H1 (cell line): ENCODE measurements around the gene GRID1. TPM values are rescaled to one million over a fixed set of nuclear protein-coding genes. Genes with fewer than 3 reads are reported as not detected.
A peak's percentile ranks its signal among the peaks of the same experiment; 100 is the strongest.

Experiments
- CTCF ChIA-PET: fragments of 300-600 bp; sonication (Branson Sonifier 250); formaldehyde crosslinking; loops from one replicate; lab custom pipeline; 2021; ENCODE audit not compliant: partially characterized antibody; lab: Charles Lee
- POLR2A ChIA-PET: fragments of 300-600 bp; sonication (Branson Sonifier 250); formaldehyde crosslinking; loops from one replicate; lab custom pipeline; 2021; ENCODE audit warnings: inconsistent platforms; ENCODE audit not compliant: partially characterized antibody; lab: Charles Lee
- DNase-seq, 2 experiments: peaks; one replicate each; pipeline versions ENCODE4 v3.0.0 to v3.0.0-alpha.2; 2010 to 2022; ENCODE audit warnings: low spot score in 2 of 2, low read depth in 1 of 2, mixed read lengths in 1 of 2
- FAIRE-seq: peaks from 2 replicates; lab custom pipeline; 2011; peaks lifted over from hg19 to GRCh38; lab: Jason Lieb, UNC
- H2AFZ ChIP-seq: 2 replicates; pipeline ENCODE4 v1.8.1; 2012; ENCODE audit warnings: low read length, inconsistent platforms
- H2AK5ac ChIP-seq: 2 replicates; pipeline ENCODE4 v1.6.1; 2013; ENCODE audit warnings: low read depth, low read length
- H2BK120ac ChIP-seq: replicated peaks from 2 replicates; pipeline ENCODE3; 2013; ENCODE audit warnings: low read depth, low read length, inconsistent platforms
- H2BK12ac ChIP-seq: 2 replicates; pipeline ENCODE4 v1.6.1; 2013; ENCODE audit warnings: low read depth, low read length
- H2BK15ac ChIP-seq: 2 replicates; pipeline ENCODE4 v1.6.1; 2013; ENCODE audit warnings: low read length
- H2BK20ac ChIP-seq: 2 replicates; pipeline ENCODE4 v1.6.1; 2013; ENCODE audit warnings: low read length
- H2BK5ac ChIP-seq: 2 replicates; pipeline ENCODE4 v1.6.1; 2013; ENCODE audit warnings: low read depth, low read length
- H3K14ac ChIP-seq: 2 replicates; pipeline ENCODE4 v1.6.1; 2013; ENCODE audit warnings: inconsistent platforms; ENCODE audit not compliant: insufficient read length
- H3K18ac ChIP-seq: 2 replicates; pipeline ENCODE4 v1.6.1; 2013; ENCODE audit warnings: low read length; ENCODE audit errors: extremely low read depth
- H3K23ac ChIP-seq: 2 replicates; pipeline ENCODE4 v1.6.1; 2013; ENCODE audit warnings: inconsistent platforms; ENCODE audit not compliant: insufficient read length
- H3K23me2 ChIP-seq: 2 replicates; pipeline ENCODE4 v1.6.1; 2013; ENCODE audit warnings: low read depth, low read length
- H3K27ac ChIP-seq: 2 replicates; pipeline ENCODE4 v1.6.1; 2011; ENCODE audit warnings: low read depth, low read length, inconsistent platforms
- H3K27me3 ChIP-seq, 4 experiments: replicated peaks in 1 of 4; 1 replicate in 1 of 4; 2 replicates in 3 of 4; pipeline versions ENCODE4 v1.6.1 to v1.8.1; 2011 to 2013; ENCODE audit warnings: low read length in 3 of 4, mild to moderate bottlenecking in 3 of 4, inconsistent platforms in 2 of 4, mixed read lengths in 2 of 4, moderate library complexity in 1 of 4; ENCODE audit not compliant: control insufficient read depth in 3 of 4, insufficient read depth in 3 of 4; ENCODE audit errors: extremely low read depth in 1 of 4
- H3K36me3 ChIP-seq, 4 experiments: 2 replicates each; pipeline versions ENCODE4 v1.6.1 to v1.8.1; 2011 to 2013; ENCODE audit warnings: mild to moderate bottlenecking in 4 of 4, low read length in 3 of 4, moderate library complexity in 2 of 4, control low read depth in 1 of 4, inconsistent platforms in 1 of 4; ENCODE audit not compliant: insufficient read depth in 4 of 4, control insufficient read depth in 2 of 4
- H3K4ac ChIP-seq: replicated peaks from 2 replicates; pipeline ENCODE3; 2013; ENCODE audit warnings: low read length, low read depth, mixed read lengths, inconsistent platforms; ENCODE audit not compliant: insufficient read length
- H3K4me1 ChIP-seq, 4 experiments: replicated peaks in 1 of 4; 1 replicate in 1 of 4; 2 replicates in 3 of 4; pipeline versions ENCODE4 v1.6.1 to v1.8.1; 2011 to 2013; ENCODE audit warnings: low read length in 3 of 4, inconsistent platforms in 2 of 4, mixed read lengths in 1 of 4; ENCODE audit not compliant: insufficient read depth in 4 of 4, control insufficient read depth in 3 of 4
- H3K4me2 ChIP-seq, 2 experiments: 2 replicates each; pipeline versions ENCODE4 v1.6.1 to v1.8.1; 2011 to 2013; ENCODE audit warnings: low read depth in 2 of 2, low read length in 2 of 2, control low read depth in 1 of 2, inconsistent platforms in 1 of 2, mild to moderate bottlenecking in 1 of 2; ENCODE audit not compliant: insufficient read depth in 1 of 2
- H3K4me3 ChIP-seq, 4 experiments: fragments of 200-600, 300-600 bp in 1 of 4; sonication (generic), shearing (Covaris generic), sonication (Bioruptor Twin) in 1 of 4; 2 replicates each; pipeline versions ENCODE4 v1.5.1 to v1.8.1; 2011 to 2016; ENCODE audit warnings: low read length in 4 of 4, low read depth in 3 of 4, control low read depth in 2 of 4, inconsistent platforms in 2 of 4, mild to moderate bottlenecking in 2 of 4, mixed read lengths in 1 of 4, moderate library complexity in 1 of 4; ENCODE audit not compliant: insufficient read depth in 2 of 4; ENCODE audit errors: extremely low read depth in 1 of 4
- H3K56ac ChIP-seq: replicated peaks from 2 replicates; pipeline ENCODE3; 2013; ENCODE audit warnings: low read depth, mild to moderate bottlenecking, mixed read lengths, low read length, inconsistent platforms; ENCODE audit not compliant: insufficient read length
- H3K79me1 ChIP-seq: 2 replicates; pipeline ENCODE4 v1.6.1; 2013; ENCODE audit warnings: low read depth, low read length, control low read depth
- H3K79me2 ChIP-seq, 2 experiments: 2 replicates each; pipeline versions ENCODE4 v1.6.1 to v1.8.1; 2012 to 2013; ENCODE audit warnings: low read length in 2 of 2, mild to moderate bottlenecking in 2 of 2, inconsistent platforms in 1 of 2; ENCODE audit not compliant: insufficient read depth in 2 of 2, control insufficient read depth in 1 of 2
- H3K9ac ChIP-seq, 4 experiments: replicated peaks in 1 of 4; 1 replicate in 1 of 4; 2 replicates in 3 of 4; pipeline versions ENCODE4 v1.6.1 to v1.8.1; 2011 to 2013; ENCODE audit warnings: low read depth in 3 of 4, low read length in 3 of 4, control low read depth in 2 of 4, mild to moderate bottlenecking in 2 of 4, moderate library complexity in 2 of 4, inconsistent platforms in 1 of 4; ENCODE audit errors: extremely low read depth in 1 of 4
- H3K9me3 ChIP-seq, 2 experiments: 2 replicates each; pipeline versions ENCODE4 v1.6.1 to v1.8.1; 2012 to 2013; ENCODE audit warnings: mild to moderate bottlenecking in 2 of 2, moderate library complexity in 2 of 2, control low read depth in 1 of 2, inconsistent platforms in 1 of 2, low read depth in 1 of 2, low read length in 1 of 2, mixed read lengths in 1 of 2; ENCODE audit not compliant: insufficient read depth in 2 of 2
- H4K20me1 ChIP-seq, 2 experiments: replicated peaks in 1 of 2; 2 replicates each; pipeline versions ENCODE3 to v1.8.1; 2011 to 2013; ENCODE audit warnings: inconsistent platforms in 2 of 2, low read length in 2 of 2, mild to moderate bottlenecking in 1 of 2; ENCODE audit not compliant: insufficient read depth in 2 of 2, control insufficient read depth in 1 of 2
- H4K5ac ChIP-seq: 2 replicates; pipeline ENCODE4 v1.6.1; 2013; ENCODE audit warnings: low read length, low read depth, mixed read lengths, inconsistent platforms; ENCODE audit not compliant: insufficient read length
- H4K8ac ChIP-seq: 2 replicates; pipeline ENCODE4 v1.8.0; 2013; ENCODE audit warnings: mild to moderate bottlenecking, moderate library complexity, low read length, inconsistent platforms; ENCODE audit not compliant: insufficient read depth; ENCODE audit errors: extremely low read depth
- H4K91ac ChIP-seq: replicated peaks from 2 replicates; pipeline ENCODE3; 2013; ENCODE audit warnings: low read length, mixed read lengths, inconsistent platforms; ENCODE audit not compliant: insufficient read length
- BRCA1 ChIP-seq: IDR thresholded peaks from 2 replicates; pipeline ENCODE4 v1.6.1; 2012; ENCODE audit warnings: low read depth, low read length, improper control_type of control experiment
- RFX5 ChIP-seq: IDR thresholded peaks from 2 replicates; pipeline ENCODE4 v1.6.1; 2011; ENCODE audit warnings: low read depth, low read length, improper control_type of control experiment, borderline replicate concordance
- SP2 ChIP-seq: IDR thresholded peaks from 2 replicates; pipeline ENCODE4 v1.6.1; 2012; ENCODE audit warnings: mild to moderate bottlenecking, low read length, inconsistent platforms
- TBP ChIP-seq: IDR thresholded peaks from 2 replicates; pipeline ENCODE4 v1.6.1; 2011; ENCODE audit warnings: low read depth, low read length, improper control_type of control experiment
- WGBS, 2 experiments: shearing (Covaris generic) in 1 of 2; methylation state at CpG; one replicate each; pipeline versions ENCODE4 v1.1.6 to v1.1.7; 2013 to 2015; ENCODE audit warnings: low lambda C conversion rate in 2 of 2, mixed read lengths in 2 of 2, inconsistent platforms in 1 of 2, low coverage in 1 of 2, missing lambda C conversion rate in 1 of 2; ENCODE audit not compliant: insufficient replicate concordance in 2 of 2, insufficient coverage in 1 of 2, insufficient read length in 1 of 2; ENCODE audit errors: extremely low coverage in 1 of 2, missing lambda C conversion rate in 1 of 2; 5-methylcytosine and 5-hydroxymethylcytosine counted together
- polyA plus RNA-seq, 7 experiments: library from polyadenylated mRNA; depleted of rRNA in 3 of 7; stranded (reverse) in 5 of 7; unstranded in 2 of 7; fragments of >200 nt in 5 of 7; fragments of 200-250 nt in 2 of 7; gene quantifications; 1 replicate in 5 of 7; 2 replicates in 1 of 7; 4 replicates in 1 of 7; pipeline versions ENCODE4 v1.2.1 to v1.2.3, GENCODE V29; 2011 to 2013; ENCODE audit warnings: missing spikeins in 2 of 7, mixed read lengths in 2 of 7
- total RNA-seq: library from RNA; stranded (reverse); fragmentation: NEBNext Ultra II Directional; extraction: Animal tissue kit (Norgen Biotek cat#: 25700); gene quantifications from 2 replicates; pipeline ENCODE4 v1.2.1, GENCODE V29; 2021

The GRID1 gene
- total and polyA plus RNA-seq, 2 of the 8 experiments (the other 6 are each of a cell fraction or from before 2014, with no cell fraction given): 0.22 to 0.30 TPM

- no peak for DNase-seq
- Histone ChIP-seq H3K9me3 (peaks cover 0 to 6% of the 10 kb centered on the region in 2 experiments; a peak in 1 of 4 replicates), H3K36me3 (no peaks in the 10 kb centered on the region), H2BK5ac (no peak overlapping the region), H3K79me2 (no peaks in the 10 kb centered on the region), H3K27me3 (peaks cover 61 to 77% (median 75%) of the 10 kb centered on the region in 4 experiments), H3K23me2 (peaks cover 25% of the 10 kb centered on the region; the same call in 1 of the 2 replicates), H3K23ac (no peak overlapping the region), H2BK12ac (peak overlapping the region; percentile 85; the same call in 1 of the 2 replicates), H3K4me3 (peak overlapping the region; percentile 45 to 59 (median 54)), H2BK15ac (no peak overlapping the region; the same call in 1 of the 2 replicates), H3K18ac (peak overlapping the region; percentile 2; the same call in 1 of the 2 replicates), H2AK5ac (peak overlapping the region; percentile 66; the same call in 1 of the 2 replicates), H4K20me1 (peaks cover 17 to 19% of the 10 kb centered on the region in 2 experiments), H2AFZ (no peak overlapping the region), H3K14ac (no peak overlapping the region), H2BK120ac (no peak overlapping the region), H3K9ac (no peak overlapping the region; a peak in 1 of 7 replicates), H3K27ac (no peak overlapping the region), H4K91ac (peak overlapping the region; percentile 34), H3K4ac (no peak overlapping the region), H2BK20ac (no peak overlapping the region), H3K79me1 (no peaks in the 10 kb centered on the region), H3K56ac (no peak overlapping the region), H3K4me2 (peak overlapping the region; percentile 67 to 91), H4K5ac (no peak overlapping the region), H3K4me1 (peaks cover 0 to 34% (median 23%) of the 10 kb centered on the region in 4 experiments; a peak in 6 of 7 replicates), H4K8ac (no peak overlapping the region; the same call in 1 of the 2 replicates)
- 27% methylated on average over 29 of the region's 29 CpGs; no CpG with 5 or more reads in 1 of the 2 experiments for WGBS, 2 experiments
- no peak for FAIRE-seq
- ChIA-PET CTCF (interaction anchor here (0.7 to 25.6 kb wide), 19 partner anchors 3 to 268 kb away, joined by 3 to 498 read pairs (median 3); partner anchors contain the start of gene GRID1), POLR2A (interaction anchor here (0.9 to 1.3 kb wide), 2 partner anchors 15 to 26 kb away, joined by 3 to 4 read pairs; no protein-coding TSS in a partner anchor)
- no peak for TF ChIP-seq TBP
- no peak for TF ChIP-seq RFX5
- no peak for TF ChIP-seq SP2
- TF ChIP-seq BRCA1: no peak
These were observed 2.6 kb downstream of the GRID1 start for GRCh38 chr10:86363833-86364490.
